K562 (cell line): ENCODE results near the gene RPLP2. TPM values are rescaled to one million over a fixed set of nuclear protein-coding genes. Genes with fewer than 3 reads are reported as not detected.

Source experiments
- CHD4 ChIP-seq: fragments of 200-600 bp; sonication (generic); IDR thresholded peaks from 3 replicates; pipeline ENCODE4 v1.6.1; 2012; ENCODE audit warnings: low read depth, mild to moderate bottlenecking, mixed read lengths, low read length, inconsistent platforms; ENCODE audit not compliant: insufficient read depth, insufficient replicate concordance, poor library complexity, severe bottlenecking
- CREM ChIP-seq: IDR thresholded peaks from 2 replicates; pipeline ENCODE4 v1.6.1; 2014; ENCODE audit warnings: antibody characterized with exemption, low read depth
- ELF2 ChIP-seq: fragments of 250-450 bp; sonication (Bioruptor Pico); IDR thresholded peaks from 2 replicates; pipeline ENCODE4 v1.5.0; 2021; ENCODE audit warnings: mild to moderate bottlenecking
- HMG20A ChIP-seq: fragments of 450-650 bp; formaldehyde crosslinking; conservative IDR thresholded peaks from 2 replicates; pipeline ENCODE4 v1.4.0; 2020; ENCODE audit warnings: mild to moderate bottlenecking, mixed read lengths
- MAX ChIP-seq: sonication (generic); formaldehyde crosslinking; IDR thresholded peaks from 2 replicates; pipeline ENCODE4 v1.9.0; 2022; ENCODE audit warnings: mild to moderate bottlenecking, missing genetic modification reagents
- MTF1 ChIP-seq: fragments of 250-450 bp; sonication (Bioruptor Pico); IDR thresholded peaks from 2 replicates; pipeline ENCODE4 v1.9.0; 2021; ENCODE audit warnings: moderate library complexity, mild to moderate bottlenecking, inconsistent platforms, borderline replicate concordance
- NR2C1 ChIP-seq, 2 experiments: fragments of 450-650 bp; IDR thresholded peaks; 2 replicates each; pipeline ENCODE4 v1.6.1; 2017; ENCODE audit warnings: mild to moderate bottlenecking in 2 of 2, antibody characterized with exemption in 1 of 2, inconsistent platforms in 1 of 2, missing compliant biosample characterization in 1 of 2, missing genetic modification characterization in 1 of 2
- PBX2 ChIP-seq, 2 experiments: IDR thresholded peaks in 1 of 2; conservative IDR thresholded peaks in 1 of 2; 2 replicates each; pipeline ENCODE4 v1.6.1; 2016; ENCODE audit warnings: low read depth in 2 of 2, mild to moderate bottlenecking in 1 of 2, missing compliant biosample characterization in 1 of 2, missing genetic modification characterization in 1 of 2, moderate library complexity in 1 of 2
- POLR2AphosphoS5 ChIP-seq: IDR thresholded peaks from 2 replicates; pipeline ENCODE4 v1.6.1; 2011; ENCODE audit warnings: mild to moderate bottlenecking, low read depth, low read length, moderate library complexity; ENCODE audit not compliant: control insufficient read depth, insufficient read depth
- PRDM10 ChIP-seq: fragments of 450-650 bp; IDR thresholded peaks from 2 replicates; pipeline ENCODE4 v1.6.1; 2018; ENCODE audit not compliant: partially characterized antibody
- SAP30 ChIP-seq: fragments of 200-600 bp; sonication (generic); IDR thresholded peaks from 2 replicates; pipeline ENCODE4 v1.6.1; 2012; ENCODE audit warnings: borderline replicate concordance, low read depth, mild to moderate bottlenecking, moderate library complexity, low read length, control low read depth, inconsistent platforms; ENCODE audit not compliant: insufficient read depth, poor library complexity, severe bottlenecking
- ZBTB2 ChIP-seq: fragments of 450-650 bp; IDR thresholded peaks from 2 replicates; pipeline ENCODE4 v1.6.1; 2016; ENCODE audit warnings: antibody characterized with exemption
- ZNF124 ChIP-seq: sonication (generic); formaldehyde crosslinking; IDR thresholded peaks from 2 replicates; pipeline ENCODE4 v1.8.1; 2022; ENCODE audit warnings: missing genetic modification reagents
- ZNF444 ChIP-seq: fragments of 250-450 bp; sonication (Bioruptor Pico); IDR thresholded peaks from 2 replicates; pipeline ENCODE4 v1.4.0; 2020; ENCODE audit warnings: mild to moderate bottlenecking, moderate library complexity
- ZNF740 ChIP-seq, 3 experiments: fragments of 200-800 bp in 1 of 3; sonication (Bioruptor generic) in 1 of 3; sonication (generic) in 1 of 3; formaldehyde crosslinking in 1 of 3; IDR thresholded peaks; 2 replicates each; pipeline versions ENCODE4 v1.6.1 to v1.8.0; 2016 to 2022; ENCODE audit warnings: mild to moderate bottlenecking in 2 of 3, missing compliant biosample characterization in 2 of 3, missing genetic modification characterization in 2 of 3, missing genetic modification reagents in 1 of 3
- polyA plus RNA-seq, 8 experiments: library from polyadenylated mRNA; depleted of rRNA in 4 of 8; stranded (reverse) in 5 of 8; unstranded in 3 of 8; fragments of >200 nt; fragmentation: Nextera tagmentation in 2 of 8; fragmentation: Illumina TruSeq in 1 of 8; extraction: Ambion mirVana in 2 of 8; extraction: Trizol in 1 of 8; gene quantifications; 2 replicates each; pipeline versions ENCODE4 v1.2.1 to v1.2.3, GENCODE V29; 2011 to 2014; ENCODE audit warnings: inconsistent platforms in 1 of 8, missing spikeins in 1 of 8
- total RNA-seq, 7 experiments: library from RNA; depleted of rRNA in 6 of 7; stranded (reverse); fragments of >200 nt in 6 of 7; fragmentation: Illumina TruSeq in 2 of 7; extraction: Trizol in 2 of 7; gene quantifications; 2 replicates each; pipeline versions ENCODE4 v1.2.1 to v1.2.3, GENCODE V29; 2011 to 2021; ENCODE audit warnings: low replicate concordance in 1 of 7

RPLP2 gene
- total and polyA plus RNA-seq, 9 of the 15 experiments (the other 6 are each of a cell fraction or from before 2014, with no cell fraction given) = 528 to 3,807 (median 1,633) TPM

GRCh38 chr11:796565-797295 is 13.0 kb upstream of the RPLP2 start (continued):
- TF ChIP-seq CHD4 = no peak
- TF ChIP-seq SAP30 = peak; percentile 18
- TF ChIP-seq POLR2AphosphoS5 = no peak
- TF ChIP-seq ZNF124 = no peak
- peak; percentile 20; the same call in 1 of the 2 replicates for TF ChIP-seq CREM
- TF ChIP-seq PBX2 (CRISPR knock-in tag; IDR thresholded peaks at IDR 0.05; ENCODE audit: low read depth) = no peak
- TF ChIP-seq PBX2 (tag; conservative IDR thresholded peaks at IDR 0.05; ENCODE audit: low read depth) = no peak
- no peak for TF ChIP-seq ELF2 (CRISPR knock-in tag)
- TF ChIP-seq HMG20A (CRISPR knock-in tag) = no peak
- peak; percentile 3 for TF ChIP-seq PRDM10
- peak; percentile 1; the same call in 1 of the 2 replicates for TF ChIP-seq MAX (CRISPR knock-in tag)
- peak; percentile 70 for TF ChIP-seq NR2C1 (IDR thresholded peaks at IDR 0.05)
- TF ChIP-seq NR2C1 (tag; IDR thresholded peaks at IDR 0.05) = peak; percentile 46
- TF ChIP-seq ZNF444 (CRISPR knock-in tag) = no peak
- peak; percentile 56; the same call in 1 of the 2 replicates for TF ChIP-seq ZBTB2
- TF ChIP-seq ZNF740 (CRISPR knock-in tag; IDR thresholded peaks at IDR 0.05) = peak; percentile 69; the same call in 1 of the 2 replicates
- no peak for TF ChIP-seq ZNF740 (tag; IDR thresholded peaks at IDR 0.05)
- TF ChIP-seq MTF1 = no peak
